HuH-7.5 (cell line): ENCODE measurements around the gene KIF18B.
"Not testable (repeated sequence)": the region's sequence is repeated elsewhere in the genome, so short reads cannot be mapped to it uniquely, and the experiment has no call there.

Source experiments
- DNase-seq: peaks from one replicate; pipeline ENCODE4 v3.0.0; 2011; ENCODE audit warnings: low spot score

KIF18B gene

GRCh38 chr17:44969144-44969780 lies 21.7 kb upstream of the KIF18B start:
- DNase-seq = no peak

GRCh38 chr17:44968225-44969143 lies 20.9 kb upstream of the KIF18B start, which contains the start of gene C1QL1:
C1QL1 (minus strand) TSS chr17:44968303; CDS start chr17:44968048, 255 bp downstream.
- peak; percentile 99 for DNase-seq

DNA sequence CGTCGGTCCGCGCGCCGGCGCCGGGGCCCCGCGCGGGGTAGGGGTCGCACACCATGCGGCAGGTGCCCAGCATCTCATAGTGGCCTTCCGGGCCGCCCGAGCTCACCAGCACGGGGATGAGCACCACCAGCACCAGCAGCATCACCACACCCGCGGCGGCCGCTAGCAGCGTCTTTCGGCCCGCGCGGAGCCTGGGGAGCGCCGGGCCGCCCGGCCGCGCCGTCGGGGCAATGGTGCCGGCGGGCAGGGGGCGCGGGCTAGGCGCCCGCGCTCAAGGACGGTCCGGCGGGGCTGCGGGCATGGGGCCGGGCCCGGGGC lies 20.3 kb upstream of the KIF18B start:
- no peak for DNase-seq

- no peak for DNase-seq
Observed at GRCh38 chr17:44967026-44967906, 19.7 kb upstream of the KIF18B start.

GRCh38 chr17:44966348-44967025 lies 18.9 kb upstream of the KIF18B start:
- no peak for DNase-seq

- DNase-seq = no peak
Observed at GRCh38 chr17:44965481-44966234, 18.1 kb upstream of the KIF18B start.

DNA sequence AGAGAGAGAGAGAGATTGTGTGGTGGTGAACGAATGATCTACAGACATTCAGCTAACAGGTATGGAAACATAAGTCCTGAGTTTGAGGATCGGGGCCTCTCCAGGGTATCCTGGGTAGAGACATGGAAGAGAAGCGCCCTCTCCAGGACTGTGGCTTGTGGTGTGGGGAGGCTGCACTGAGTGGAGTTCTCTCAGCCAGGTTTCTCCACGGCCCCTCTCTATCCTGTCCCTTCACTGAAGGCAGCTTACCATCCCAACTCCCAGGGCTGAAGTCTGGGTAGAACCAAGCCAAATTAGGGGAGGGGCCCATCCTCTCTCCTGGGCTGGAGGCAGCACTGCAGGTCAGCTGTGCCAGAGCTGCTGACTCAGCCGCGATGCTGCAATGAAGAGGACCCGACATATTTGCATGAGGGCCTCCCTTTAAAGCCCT lies 14.4 kb upstream of the KIF18B start:
- peak; percentile 77 for DNase-seq

DNA sequence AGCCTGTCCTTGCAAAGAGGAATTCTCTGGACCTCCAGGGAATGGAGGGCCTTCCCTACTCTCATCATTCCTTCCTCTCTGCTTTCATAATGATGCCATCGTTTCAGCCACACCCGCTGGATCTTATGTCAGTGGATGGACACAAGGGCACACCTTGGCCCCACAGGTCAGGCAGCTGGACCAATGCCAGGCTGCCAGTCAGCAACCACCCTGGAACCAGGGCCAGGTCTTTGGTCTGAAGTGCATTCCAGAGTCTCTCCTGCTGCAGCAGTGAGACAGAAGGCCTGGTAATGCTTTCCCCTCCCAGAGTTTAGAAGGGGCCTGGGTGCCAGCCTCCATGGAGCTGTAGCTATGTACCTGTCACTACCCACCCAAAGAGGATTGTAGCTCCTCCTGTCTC lies 13.1 kb upstream of the KIF18B start:
- no peak for DNase-seq

DNA sequence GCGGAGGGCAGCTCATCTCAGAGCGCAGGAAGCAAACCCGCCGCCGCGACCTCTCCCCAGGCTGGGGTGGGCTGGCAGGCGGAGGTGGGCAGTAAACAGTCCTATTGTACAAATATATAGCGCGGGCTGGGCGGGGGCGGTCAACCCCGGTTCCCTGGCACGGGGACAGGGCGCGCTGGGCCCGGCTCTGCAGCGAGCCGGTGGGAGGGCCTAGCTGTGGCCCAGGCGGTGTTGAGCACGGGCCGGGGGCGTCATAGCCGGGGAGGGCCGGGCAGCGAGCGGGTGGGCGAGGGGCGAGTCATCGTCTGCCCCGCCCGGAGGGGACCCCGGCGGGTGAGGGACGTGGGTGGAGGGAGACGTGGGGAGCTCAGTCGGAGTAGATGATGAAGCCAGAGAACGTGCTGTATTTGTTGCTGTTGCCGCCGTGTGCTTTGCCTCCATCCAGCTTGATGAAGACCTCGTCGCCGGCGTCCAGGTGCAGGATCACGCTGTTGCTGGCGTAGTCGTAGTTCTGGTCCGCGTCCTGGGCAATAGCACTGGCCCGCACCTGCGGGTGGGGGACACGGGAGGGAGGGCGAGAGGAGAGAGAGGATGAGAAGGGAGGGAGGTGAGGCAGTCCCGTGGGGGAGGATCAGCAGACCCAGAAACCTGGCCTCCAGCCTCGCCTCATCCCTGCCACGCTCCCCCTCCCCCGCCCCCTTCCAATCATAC lies 12.4 kb upstream of the KIF18B start:
- DNase-seq = no peak

DNA sequence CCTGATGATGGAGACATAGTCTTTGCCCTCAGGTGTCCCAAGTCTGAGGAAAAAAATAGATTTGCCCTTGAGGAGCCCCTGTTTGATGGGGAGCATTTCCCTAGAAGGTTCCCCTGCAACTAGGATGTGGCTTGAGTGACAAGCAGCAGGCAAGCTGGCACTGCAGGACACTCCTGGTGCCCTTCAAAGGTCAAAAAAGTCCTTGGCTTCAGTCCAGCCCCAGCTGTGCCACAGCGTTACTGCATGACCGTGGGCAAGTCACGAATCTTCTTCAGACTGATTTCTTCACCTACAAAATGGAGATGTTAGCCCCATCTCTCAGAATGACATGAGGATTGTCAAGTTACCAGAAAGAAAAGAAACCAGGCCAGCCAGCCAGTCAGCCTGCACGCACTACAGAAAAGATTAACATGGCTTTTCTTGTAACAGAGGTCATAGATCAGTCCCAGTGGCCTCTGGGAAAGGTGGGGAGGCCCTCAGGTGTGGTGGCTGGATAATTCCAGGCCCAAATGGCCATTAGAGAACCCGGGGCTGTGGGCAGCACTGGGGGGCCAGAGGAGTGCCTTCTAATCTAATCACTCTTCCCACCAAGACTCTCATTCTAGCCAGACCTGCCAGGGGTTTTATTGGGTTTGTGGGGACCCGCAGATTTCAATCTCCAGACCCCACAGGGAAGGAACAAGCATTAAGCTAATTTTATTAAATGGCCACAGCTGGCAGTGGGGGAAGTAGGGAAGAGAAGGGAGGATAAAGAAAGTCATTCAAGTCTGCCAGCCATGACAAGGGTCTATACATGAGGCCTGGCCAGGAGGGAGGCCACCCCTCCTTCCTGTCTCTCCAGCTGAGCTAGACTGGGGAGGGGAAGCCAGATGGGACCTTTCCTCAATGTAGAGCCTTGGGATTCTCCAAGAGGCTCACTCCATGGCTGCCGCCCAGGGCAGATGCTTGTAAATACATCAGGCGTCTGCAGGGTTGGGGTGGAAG lies 9.7 kb upstream of the KIF18B start:
- no peak for DNase-seq

- DNase-seq = no peak
Observed at GRCh38 chr17:44955674-44956425, 8.3 kb upstream of the KIF18B start.

GRCh38 chr17:44952946-44953475 lies 5.4 kb upstream of the KIF18B start:
- no peak for DNase-seq

GRCh38 chr17:44948315-44948795 lies 782 bp upstream of the KIF18B start:
- no peak for DNase-seq

- not testable (repeated sequence) for DNase-seq
Observed at GRCh38 chr17:44945652-44946051, 1.9 kb downstream of the KIF18B start.

DNA sequence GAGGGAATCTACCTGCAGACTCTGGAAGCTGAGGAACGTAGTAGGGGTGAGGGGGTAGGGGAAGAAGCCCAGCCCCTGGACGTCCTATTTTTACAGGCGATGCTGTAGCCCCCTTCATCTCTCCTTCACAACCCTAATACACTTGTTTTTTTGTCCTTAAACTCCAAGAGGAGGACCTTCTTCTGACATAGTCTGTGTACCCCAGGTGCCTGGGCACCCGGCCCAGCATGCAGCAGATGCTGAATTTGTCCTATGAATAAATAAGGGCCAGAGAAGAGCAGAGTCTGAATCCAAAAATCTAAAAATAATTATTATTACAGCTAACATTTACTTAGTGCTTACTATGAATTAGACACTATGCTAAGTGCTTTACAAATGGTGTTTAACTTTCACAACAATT lies 5.1 kb downstream of the KIF18B start:
- DNase-seq = no peak

GRCh38 chr17:44941712-44942331 lies 5.8 kb downstream of the KIF18B start:
- DNase-seq = no peak

DNA sequence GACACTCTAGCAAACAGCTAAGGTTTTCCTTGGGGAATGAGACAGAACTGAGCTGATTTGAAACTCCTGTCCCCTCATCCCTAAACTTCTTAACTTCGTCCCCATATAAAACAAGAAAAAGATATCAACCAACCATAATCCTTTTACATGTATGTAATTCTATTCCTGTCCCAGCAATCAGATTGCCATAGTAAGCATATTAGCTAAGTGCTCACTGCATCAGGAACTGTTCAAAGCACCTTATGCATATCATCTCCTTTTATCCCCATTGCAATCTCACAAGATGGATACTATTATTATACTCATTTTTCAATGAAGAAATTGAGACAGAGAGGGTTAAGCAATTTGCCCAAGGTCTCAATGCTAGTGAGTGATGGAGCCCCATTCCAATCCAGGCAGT lies 6.8 kb downstream of the KIF18B start:
- DNase-seq = no peak

GRCh38 chr17:44940317-44940716 lies 7.3 kb downstream of the KIF18B start:
- peak; percentile 36 for DNase-seq
